ENCODE data around the gene RETREG2.

The RETREG2 gene, protein sequence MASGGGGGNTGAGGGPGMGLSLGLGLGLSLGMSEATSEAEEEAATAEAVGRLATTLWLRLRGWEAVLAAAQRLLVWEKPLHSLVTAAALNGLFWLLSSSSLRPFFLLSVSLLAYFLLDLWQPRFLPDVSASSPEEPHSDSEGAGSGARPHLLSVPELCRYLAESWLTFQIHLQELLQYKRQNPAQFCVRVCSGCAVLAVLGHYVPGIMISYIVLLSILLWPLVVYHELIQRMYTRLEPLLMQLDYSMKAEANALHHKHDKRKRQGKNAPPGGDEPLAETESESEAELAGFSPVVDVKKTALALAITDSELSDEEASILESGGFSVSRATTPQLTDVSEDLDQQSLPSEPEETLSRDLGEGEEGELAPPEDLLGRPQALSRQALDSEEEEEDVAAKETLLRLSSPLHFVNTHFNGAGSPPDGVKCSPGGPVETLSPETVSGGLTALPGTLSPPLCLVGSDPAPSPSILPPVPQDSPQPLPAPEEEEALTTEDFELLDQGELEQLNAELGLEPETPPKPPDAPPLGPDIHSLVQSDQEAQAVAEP

DNA sequence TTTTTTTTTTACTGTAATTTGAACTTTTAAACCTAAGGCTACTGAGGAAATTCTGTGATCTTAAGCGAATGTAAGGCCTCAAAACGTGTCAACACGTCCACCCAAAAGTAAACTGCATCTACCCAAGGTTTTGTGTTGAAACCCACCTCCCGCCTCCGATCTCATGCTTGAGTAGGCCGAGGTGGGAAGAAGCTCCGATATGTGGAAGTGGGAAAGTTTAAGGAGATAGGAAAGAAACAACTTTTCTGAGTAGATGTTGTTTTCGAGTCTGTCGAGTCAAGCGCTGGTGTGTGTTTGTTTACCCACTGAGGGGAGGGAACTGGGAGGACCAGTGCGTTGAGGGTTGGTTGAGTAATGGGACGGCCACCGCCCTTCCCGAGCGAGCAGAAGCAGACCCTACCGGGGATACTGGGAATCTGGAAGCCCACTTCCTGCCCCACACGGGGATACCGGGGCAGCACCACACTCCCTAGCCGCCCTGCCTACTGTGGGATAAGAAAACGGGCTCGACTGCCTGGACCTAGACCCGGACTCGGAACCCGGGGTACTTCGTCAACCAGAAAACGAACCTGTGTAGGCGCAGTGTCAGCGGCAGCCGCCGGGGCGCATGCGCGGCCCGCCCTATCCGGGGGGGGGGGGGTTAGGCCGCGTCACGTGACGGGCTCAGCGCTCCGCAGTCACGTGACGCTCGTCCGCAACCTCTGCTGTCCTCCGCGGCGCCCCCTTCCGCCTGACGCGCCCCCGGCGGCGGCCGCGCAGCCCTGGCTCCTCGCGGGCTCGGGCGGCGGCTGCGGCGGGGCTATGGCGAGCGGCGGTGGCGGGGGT, at the start of gene RETREG2:
TSS of gene RETREG2 (plus strand) at position 724 of the 825 bp plus-strand sequence. CDS start at position 802, 78 bp downstream.
- in situ Hi-C loops (cut with MboI; ENCODE audit: low pct_unique_long_range_greater_than_20kb, low sequenced_read_pairs), result no loop called here
- peak; percentile 92 for DNase-seq

DNA sequence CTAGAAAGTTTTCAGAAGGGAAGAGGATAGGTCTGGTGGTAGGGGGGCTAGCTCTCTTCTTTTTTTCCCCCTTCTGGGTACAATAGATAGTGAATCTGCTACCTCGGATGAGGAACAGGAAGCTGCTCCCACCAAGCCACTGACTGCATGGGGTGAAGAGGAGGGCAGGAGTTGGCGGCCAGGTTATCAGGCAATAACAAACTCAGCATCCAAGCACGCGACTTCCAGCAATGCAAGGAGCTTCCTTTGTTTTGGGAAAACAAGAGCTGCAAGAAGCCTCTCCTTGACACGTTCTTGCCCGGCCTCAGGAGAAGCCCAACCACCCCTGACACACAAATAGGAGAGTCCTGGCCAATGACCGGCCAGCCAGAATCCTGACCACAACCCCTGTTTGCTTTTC, 49.7 kb upstream of the RETREG2 start:
- in situ Hi-C loops (cut with MboI; ENCODE audit: low pct_unique_long_range_greater_than_20kb, low sequenced_read_pairs), result no loop called here
- peak; percentile 73 for DNase-seq

DNA sequence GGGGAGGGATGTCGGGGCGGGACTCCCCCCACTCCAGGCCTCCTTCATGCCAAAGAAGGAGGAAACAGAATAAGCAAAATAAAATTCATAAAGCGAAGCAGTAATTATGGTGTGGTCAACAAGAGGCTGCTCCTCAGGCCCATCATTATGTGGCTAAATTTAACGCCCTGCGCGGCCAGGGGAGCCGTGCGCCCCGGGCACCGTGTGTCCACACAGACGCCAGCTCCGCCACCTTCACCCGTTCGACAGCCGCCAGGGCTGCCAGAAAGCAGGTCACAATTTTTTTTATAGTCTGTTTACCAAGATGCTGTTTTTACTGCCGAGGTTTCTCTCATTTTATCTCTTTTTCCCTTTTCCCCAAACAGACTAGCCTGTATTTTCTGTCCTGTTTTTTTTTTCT, 48.5 kb upstream of the RETREG2 start:
- DNase-seq, result no peak
- in situ Hi-C loops (cut with MboI; ENCODE audit: low pct_unique_long_range_greater_than_20kb, low sequenced_read_pairs), result no loop called here

DNA sequence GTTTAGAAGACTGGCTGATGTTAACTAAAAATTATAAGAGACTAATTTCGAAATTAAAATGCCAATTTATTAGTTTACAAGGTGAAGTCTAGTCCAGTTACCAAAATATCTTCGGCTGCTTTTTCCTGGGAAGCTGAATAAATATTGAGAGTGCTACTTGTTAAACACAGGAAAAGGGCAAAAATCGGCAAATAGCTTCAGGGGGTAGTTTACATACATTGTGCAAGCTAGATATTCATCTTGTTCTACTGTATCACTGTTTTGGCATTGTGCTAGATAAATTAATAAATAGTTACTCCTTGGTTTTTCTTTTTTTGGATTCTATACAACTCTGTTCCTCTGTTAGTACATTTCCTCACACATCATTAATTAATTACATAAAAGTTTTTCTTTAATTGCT, 46.7 kb upstream of the RETREG2 start:
- no peak for DNase-seq
- in situ Hi-C loops (cut with MboI; ENCODE audit: low pct_unique_long_range_greater_than_20kb, low sequenced_read_pairs), result no loop called here

DNA sequence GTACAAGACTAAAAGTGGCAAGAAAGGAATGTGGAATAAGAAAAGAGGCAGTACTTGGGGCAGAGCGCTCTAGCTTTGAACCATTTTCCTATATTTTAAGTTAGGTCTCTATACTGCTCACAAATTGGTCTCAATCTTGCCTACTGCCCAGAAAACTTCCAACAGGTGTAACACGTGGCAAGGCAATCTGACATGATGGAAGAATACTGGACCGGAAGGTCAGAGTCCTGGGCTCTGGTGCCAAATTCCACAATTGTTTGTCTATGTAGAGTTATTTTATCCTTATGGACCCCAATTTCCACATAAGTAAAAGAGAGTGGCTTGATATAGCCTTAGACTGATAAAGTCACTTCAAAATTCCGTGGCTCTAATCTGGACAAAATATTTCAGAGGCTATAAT, 46.3 kb upstream of the RETREG2 start:
- in situ Hi-C loops (cut with MboI; ENCODE audit: low pct_unique_long_range_greater_than_20kb, low sequenced_read_pairs), result no loop called here
- no peak for DNase-seq

DNA sequence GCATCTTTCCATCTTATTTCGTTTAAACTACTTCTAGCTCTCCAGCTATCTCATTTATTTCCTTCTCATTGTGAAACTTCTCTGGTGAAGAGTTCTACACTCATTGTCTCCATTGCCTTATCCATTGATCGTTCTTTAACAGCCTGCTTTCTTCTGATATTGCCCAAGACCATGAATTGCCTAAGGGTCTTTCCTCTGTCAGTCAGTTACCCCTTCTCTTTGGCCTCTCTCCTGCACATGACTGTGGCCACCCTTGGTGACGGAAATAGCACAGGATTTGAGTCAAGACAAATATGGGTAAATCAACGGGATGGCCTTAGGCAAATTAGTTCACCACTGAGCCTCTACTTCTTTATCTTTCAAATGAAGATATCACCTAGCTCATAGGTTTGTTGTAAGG, 44.1 kb upstream of the RETREG2 start:
- no peak for DNase-seq
- in situ Hi-C loops (cut with MboI; ENCODE audit: low pct_unique_long_range_greater_than_20kb, low sequenced_read_pairs), result no loop called here

DNA sequence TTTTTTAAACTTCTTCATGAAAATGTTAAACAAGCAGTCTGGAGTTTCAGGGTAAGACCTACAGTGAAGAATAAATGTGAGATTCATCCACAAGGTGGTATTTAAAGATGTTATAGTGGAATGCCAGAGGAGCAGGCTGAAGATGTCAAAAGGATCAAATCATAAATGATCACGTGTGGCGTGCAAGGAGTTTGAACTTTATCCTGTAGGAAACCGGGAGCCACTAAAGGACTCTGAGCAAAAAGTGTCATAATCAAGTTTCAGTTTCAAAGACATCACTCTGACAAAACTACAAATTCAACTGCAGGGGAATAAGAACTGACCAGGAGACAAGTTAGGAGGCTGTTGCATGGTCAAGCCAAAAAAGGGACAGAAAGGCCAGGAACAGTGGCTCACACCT, 37.4 kb upstream of the RETREG2 start:
- in situ Hi-C loops (cut with MboI; ENCODE audit: low pct_unique_long_range_greater_than_20kb, low sequenced_read_pairs), result no loop called here
- no peak for DNase-seq

DNA sequence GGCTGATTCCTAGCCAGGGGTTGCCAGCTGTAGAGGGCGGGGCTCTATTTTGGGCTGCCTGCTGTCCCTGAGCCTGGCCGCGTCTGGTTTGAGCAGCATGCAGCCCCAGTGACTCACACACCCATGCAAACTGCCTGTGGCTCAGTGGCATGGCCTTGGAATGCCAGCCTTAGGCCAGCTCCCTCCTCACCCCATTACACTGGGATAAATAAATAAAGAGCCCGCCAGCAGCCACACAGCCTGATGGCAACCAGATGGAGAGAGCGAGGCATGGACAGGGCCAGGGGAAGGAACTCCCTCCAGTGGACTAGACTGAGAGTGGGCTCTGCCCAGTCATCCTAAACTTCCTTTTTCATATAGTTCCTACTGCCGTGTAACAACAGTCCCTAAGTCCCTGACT, 35.7 kb upstream of the RETREG2 start:
- no peak for DNase-seq
- in situ Hi-C loops (cut with MboI; ENCODE audit: low pct_unique_long_range_greater_than_20kb, low sequenced_read_pairs), result no loop called here

DNA sequence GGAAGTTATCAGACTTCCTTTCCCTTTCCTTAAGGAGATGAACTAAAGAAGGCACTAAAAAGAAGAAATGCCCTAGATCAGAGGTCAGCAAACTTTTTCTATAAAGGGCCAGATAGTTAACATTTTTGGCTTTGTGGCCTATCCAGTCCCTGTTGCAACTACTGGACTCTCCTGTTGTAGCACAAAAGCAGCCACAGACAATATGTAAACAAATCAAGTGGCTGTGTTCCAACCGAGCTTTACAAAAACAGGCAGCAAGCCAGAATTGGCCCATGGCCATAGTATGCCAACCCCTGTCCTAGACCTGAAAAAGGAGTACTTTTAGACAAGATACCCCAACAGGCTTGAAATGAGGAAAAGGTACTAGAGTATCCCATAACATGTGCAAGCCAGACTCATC, 28.4 kb upstream of the RETREG2 start:
- in situ Hi-C loops (cut with MboI; ENCODE audit: low pct_unique_long_range_greater_than_20kb, low sequenced_read_pairs), result no loop called here
- no peak for DNase-seq

DNA sequence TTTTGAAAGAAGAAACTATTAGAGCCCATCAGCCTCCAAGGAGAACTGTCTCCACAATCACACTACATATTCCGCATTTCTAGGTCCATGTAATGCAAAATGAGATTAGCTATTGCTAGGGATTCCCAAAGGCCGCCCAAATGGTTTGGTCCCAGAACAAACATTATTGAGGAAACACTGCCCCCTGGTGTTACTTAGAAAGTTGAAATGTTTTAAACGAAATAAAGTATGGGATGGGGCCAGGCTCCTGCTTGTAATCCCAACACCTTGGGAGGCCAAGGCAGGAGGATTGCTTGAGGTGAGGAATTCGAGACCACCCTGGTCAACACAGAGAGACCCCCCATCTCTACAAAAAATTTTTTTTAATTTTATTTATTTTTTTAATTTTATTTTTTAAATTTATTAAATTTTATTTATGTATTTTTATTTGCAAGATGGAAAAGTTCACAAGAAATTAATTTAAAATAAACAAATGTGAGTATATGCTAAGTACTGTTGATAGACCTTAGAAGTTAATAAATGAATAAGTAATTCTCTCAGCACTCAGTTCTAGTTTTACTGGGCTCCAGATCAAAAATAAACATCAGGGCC, 22.9 kb upstream of the RETREG2 start:
- in situ Hi-C loops (cut with MboI; ENCODE audit: low pct_unique_long_range_greater_than_20kb, low sequenced_read_pairs), result no loop called here
- DNase-seq, result peak; percentile 79

DNA sequence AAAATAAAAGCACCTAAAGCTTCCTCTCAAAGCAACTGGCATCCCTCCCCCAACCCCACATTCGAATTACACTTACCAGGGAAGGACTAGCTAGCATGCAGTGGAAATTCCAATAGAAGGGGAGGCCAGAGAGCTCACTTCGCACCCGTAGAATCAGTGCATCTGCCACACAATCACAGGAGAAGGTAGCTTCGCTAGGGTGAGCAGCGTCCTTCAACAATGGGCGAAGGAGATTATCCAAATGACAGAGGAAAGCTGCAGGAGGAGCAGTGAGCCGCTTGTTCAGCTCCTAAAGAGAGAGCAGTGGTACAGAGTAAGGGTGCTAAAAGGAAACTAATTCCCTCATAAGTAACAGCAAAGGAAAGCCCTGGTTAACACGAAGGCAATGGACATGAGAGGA, 20.7 kb upstream of the RETREG2 start:
- in situ Hi-C loops (cut with MboI; ENCODE audit: low pct_unique_long_range_greater_than_20kb, low sequenced_read_pairs), result no loop called here
- DNase-seq, result no peak

DNA sequence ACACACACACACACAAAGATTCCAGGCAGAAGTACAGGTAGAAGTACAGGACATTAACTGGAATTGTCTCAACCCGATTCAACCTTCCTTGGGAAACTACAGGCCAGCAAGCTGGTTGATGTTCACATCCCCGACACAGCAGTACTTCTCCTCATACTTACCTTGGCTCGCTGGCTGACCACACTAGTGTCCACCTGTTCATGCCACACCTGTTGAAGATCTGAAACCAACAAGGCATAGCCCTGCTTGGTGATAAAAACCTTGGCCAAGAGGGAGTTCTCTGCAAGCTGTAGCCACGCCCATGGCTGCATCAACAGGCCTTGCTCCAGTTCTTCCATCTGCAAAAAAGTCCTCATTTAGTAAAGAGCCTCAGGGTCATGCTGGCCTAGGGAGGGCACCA, 20.1 kb upstream of the RETREG2 start:
- DNase-seq, result no peak
- in situ Hi-C loops (cut with MboI; ENCODE audit: low pct_unique_long_range_greater_than_20kb, low sequenced_read_pairs), result no loop called here

DNA sequence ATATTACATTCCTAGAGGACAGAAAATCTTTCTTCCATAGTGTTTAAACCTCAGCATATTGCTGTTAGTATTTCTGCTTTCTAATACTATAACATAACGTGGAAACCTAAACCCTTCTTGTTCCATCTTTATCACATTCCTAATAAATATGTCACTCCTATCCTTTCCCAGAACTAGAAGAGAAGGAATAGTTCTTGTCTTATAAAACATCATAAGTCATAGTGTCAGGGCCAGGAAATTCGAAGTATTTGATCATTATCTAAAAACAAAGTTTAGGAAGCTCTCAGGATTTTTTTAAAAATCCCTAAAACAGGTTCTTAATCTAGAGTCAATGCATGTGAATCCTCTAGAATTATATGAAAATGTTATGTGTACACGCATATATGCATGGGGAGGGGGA, 19.5 kb upstream of the RETREG2 start:
- in situ Hi-C loops (cut with MboI; ENCODE audit: low pct_unique_long_range_greater_than_20kb, low sequenced_read_pairs), result no loop called here
- DNase-seq, result no peak

DNA sequence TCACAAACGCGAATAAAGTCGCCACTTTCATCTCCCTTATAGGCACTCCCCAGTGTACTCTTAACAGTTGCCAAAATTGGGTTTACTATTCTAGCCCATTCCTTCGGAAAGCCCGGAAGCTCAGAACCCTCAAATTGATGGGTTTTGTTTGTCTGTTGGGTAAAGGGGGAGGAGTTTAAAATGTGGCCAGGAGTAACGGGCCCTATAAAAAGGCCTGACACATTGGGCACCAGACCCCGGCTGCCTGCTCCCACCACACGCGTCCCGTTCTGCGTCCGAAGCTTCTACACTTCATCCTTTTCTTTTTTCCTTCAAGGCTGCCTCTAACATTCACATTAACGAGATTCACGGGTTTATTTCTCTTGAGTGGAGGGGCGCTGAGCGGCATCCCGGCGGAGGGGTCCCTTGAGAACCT, 18.3 kb upstream of the RETREG2 start:
- in situ Hi-C loops (cut with MboI; ENCODE audit: low pct_unique_long_range_greater_than_20kb, low sequenced_read_pairs), result no loop called here
- no peak for DNase-seq

DNA sequence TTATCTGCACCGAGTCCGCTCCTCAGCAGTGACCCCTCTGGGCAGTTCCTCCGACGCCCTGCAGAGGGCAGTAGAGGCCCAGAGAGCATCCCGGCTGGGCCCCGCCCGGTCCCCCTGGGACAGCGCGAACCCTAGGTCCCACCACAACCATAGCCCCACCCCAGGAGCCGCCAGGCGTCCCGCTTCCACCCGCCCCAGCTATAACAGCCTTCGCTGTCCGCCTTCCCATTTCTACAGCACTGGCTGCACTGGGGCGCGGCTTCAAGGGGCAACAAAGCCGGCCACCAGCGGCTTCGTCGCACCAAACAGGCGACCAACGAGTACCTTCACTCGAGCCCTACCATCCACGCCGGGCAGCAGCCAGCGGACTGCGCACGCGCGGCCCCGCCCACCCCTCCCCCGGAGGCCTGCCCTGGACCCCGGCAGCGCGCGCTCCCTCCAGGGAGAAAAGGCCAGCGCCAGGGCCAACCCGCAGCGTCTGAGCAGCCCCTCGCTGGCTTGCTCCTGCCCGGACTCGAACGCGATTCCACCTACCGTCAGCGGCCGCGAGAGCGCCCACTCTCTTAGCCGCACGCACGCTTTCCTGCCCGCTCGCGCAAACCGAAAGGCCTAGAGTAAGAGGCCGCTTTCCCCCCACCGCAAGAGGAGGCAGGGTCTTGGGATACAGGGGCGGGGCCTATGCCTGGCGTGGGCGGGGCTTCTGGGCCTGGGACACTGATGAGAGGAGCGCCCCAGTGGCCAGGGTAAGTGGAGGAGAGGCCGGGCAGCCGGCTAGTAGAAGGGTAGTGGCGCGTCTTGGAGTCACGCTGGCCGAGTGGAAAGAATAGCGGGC, 17.7 kb upstream of the RETREG2 start, which contains the start of gene NHEJ1:
TSS of gene NHEJ1 (minus strand) at position 630 of the 832 bp plus-strand sequence. CDS start 2,453 bp downstream, outside the sequence.
- peak; percentile 94 for DNase-seq
- in situ Hi-C loops (cut with MboI; ENCODE audit: low pct_unique_long_range_greater_than_20kb, low sequenced_read_pairs), result no loop called here

DNA sequence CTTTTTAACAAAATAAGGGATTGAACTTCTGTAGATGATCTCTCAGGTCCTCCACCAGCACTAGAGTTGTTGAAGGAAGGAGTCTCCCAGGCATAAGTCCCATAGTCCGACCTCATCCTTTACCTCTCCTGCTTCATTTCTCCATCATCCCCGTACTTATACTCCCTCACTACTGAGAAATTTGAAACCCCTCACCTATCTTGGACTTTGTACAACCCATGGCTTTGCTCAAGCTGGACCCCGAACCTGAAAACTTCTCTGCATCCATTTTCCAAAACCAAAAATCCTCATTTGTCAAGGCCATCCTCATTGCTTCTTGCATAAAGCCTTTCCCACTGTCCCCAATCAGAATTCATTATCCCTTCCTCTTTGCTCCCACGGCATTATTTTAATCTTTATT, 17.0 kb upstream of the RETREG2 start:
- in situ Hi-C loops (cut with MboI; ENCODE audit: low pct_unique_long_range_greater_than_20kb, low sequenced_read_pairs), result no loop called here
- DNase-seq, result no peak

DNA sequence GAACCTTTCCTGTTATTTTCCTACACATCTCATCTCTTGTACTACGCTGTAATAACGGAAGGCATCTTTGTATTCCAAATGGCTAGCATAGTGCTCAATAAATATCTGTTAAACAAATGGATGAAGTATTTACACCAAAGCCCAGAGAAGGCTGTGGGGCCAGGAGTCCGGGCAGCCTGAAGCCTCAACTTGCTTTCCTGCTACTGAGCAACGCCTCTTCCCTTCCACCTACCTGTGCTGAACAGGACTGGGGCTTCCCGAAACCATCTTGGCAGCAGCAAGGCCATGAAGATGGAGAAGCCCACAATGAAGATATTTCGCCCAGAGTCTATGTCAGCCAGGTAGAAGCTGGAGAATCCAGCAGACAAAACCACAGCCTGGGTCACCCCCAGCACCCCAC, 14.9 kb upstream of the RETREG2 start:
- in situ Hi-C loops (cut with MboI; ENCODE audit: low pct_unique_long_range_greater_than_20kb, low sequenced_read_pairs), result no loop called here
- no peak for DNase-seq

DNA sequence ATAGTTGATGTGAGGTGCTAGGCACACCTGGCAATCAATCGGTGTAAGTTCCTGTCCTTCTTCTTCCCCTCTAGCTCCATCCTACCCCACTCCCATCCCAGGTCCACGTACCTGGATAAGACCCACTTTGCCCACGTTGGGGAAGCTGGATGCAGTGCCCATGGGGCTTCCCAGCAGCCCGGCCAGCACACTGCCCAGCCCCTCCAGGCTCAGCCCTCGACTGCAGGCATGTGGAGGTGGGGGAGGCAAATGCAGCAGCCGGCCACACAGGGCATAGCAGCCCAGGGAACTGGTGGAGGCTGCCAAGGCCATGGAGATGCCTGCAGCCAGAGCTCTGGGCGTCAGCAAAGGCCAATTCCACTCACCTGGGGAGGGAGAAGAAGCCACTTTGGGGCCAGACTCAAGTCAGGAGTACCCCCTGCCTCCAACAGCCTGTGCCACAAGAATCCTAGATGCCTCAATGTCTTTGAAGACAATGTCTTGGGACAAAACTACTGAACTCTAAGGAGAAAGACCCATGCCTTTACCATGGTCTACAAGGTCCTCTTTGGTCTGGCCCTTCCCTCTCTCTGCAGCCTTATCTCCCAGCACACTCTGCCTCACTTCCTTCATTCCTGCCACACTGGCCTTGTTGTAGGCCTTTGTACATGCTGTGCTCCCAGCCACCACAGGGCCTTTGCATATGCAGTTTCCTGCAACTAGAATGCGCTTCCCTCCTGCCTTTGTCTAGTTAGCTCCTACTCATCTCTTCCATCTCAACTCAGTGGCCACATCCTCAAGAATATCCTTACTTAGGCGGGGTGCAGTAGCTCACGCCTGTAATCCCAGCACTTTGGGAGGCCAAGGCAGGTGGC, 12.8 kb upstream of the RETREG2 start:
- in situ Hi-C loops (cut with MboI; ENCODE audit: low pct_unique_long_range_greater_than_20kb, low sequenced_read_pairs), result no loop called here
- no peak for DNase-seq
